ENCODE measurements around the gene ESYT2. TPM values are rescaled to one million over a fixed set of nuclear protein-coding genes. Genes with fewer than 3 reads are reported as not detected.

ESYT2 gene
- total and polyA plus RNA-seq, 7 donors: 27.5 to 63.4 (median 44.0) TPM

DNA sequence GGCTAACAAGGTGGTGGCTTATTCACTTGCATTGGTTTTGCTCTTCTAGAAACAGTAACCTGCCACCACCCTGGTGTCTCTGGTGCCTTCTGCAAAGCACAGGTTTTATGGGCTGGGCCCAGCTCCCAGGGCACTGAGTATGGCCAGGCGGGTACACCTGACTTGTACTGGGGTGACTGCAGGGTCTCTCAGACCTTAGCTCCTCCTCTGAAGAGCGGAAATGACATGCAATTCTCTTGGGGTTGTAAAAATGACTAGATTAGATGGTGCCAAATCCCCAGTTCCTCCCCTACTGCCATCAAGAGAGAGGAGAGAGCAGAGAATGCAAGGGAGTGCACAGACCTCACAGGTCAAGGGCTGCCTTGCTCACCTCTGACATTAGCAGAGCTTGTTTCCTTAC lies 14.7 kb downstream of the ESYT2 start:
- intact Hi-C loops (cut with DNase I): loop anchor here in 1 of 2 donors (5.0 kb wide), 1 partner anchor 32 kb away; no protein-coding TSS in a partner anchor
- no peak for ATAC-seq

DNA sequence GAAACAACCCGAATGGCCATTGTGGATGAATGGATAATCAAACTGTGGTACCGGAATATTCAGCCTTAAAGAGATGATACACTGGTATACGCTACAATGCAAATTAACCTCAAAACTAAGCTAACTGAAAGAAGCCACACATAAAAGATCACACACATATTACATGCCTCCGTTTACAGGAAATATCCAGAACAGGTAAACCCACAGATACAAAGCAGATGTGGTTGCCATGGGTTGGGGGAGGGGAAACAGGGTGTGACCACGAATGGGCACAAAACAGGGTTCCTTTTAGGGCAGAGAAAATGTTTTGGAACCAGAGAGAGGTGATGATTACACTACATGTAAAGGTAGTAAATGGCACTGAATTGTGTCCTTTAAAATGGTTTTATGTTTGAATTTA lies 16.6 kb downstream of the ESYT2 start:
- Histone ChIP-seq H3K4me3 (no peak overlapping the region), H3K27me3 (ENCODE audit: insufficient read depth in 3 of 3, low read length in 2 of 3) (no peaks in the 10 kb centered on the region), H3K4me1 (peaks cover 40% of the 10 kb centered on the region), H3K36me3 (ENCODE audit: insufficient read depth in 1 of 2, low read depth in 1 of 2) (peaks cover 0 to 6% of the 10 kb centered on the region in 2 donors), H3K9me3 (no peaks in the 10 kb centered on the region), H3K27ac (no peak overlapping the region)
- intact Hi-C loops (cut with DNase I): no loop called here
- TF ChIP-seq, protein P1, sequence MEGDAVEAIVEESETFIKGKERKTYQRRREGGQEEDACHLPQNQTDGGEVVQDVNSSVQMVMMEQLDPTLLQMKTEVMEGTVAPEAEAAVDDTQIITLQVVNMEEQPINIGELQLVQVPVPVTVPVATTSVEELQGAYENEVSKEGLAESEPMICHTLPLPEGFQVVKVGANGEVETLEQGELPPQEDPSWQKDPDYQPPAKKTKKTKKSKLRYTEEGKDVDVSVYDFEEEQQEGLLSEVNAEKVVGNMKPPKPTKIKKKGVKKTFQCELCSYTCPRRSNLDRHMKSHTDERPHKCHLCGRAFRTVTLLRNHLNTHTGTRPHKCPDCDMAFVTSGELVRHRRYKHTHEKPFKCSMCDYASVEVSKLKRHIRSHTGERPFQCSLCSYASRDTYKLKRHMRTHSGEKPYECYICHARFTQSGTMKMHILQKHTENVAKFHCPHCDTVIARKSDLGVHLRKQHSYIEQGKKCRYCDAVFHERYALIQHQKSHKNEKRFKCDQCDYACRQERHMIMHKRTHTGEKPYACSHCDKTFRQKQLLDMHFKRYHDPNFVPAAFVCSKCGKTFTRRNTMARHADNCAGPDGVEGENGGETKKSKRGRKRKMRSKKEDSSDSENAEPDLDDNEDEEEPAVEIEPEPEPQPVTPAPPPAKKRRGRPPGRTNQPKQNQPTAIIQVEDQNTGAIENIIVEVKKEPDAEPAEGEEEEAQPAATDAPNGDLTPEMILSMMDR (IDR thresholded peaks at IDR 0.05): no peak
- ATAC-seq (no peak), DNase-seq (no peak)
- WGBS, 3 donors: 87 to 91% (median 90%) methylated on average over 5 of the region's 5 CpGs

More for the DNA sequence above, 14.7 kb downstream of the ESYT2 start:
- TF ChIP-seq, protein P1 (IDR thresholded peaks at IDR 0.05): no peak
- 79 to 83% (median 80%) methylated on average over 2 of the region's 2 CpGs for WGBS, 3 donors
- H3K4me3 ChIP-seq: no peak overlapping the region
- H3K27me3 ChIP-seq (ENCODE audit: insufficient read depth in 3 of 3, low read length in 2 of 3): no peaks in the 10 kb centered on the region
- H3K27ac ChIP-seq: peak overlapping the region; percentile 95
- no peak for DNase-seq
- H3K36me3 ChIP-seq (ENCODE audit: insufficient read depth in 1 of 2, low read depth in 1 of 2): no peaks in the 10 kb centered on the region
- H3K9me3 ChIP-seq: no peaks in the 10 kb centered on the region
- peaks cover 58% of the 10 kb centered on the region for H3K4me1 ChIP-seq

DNA sequence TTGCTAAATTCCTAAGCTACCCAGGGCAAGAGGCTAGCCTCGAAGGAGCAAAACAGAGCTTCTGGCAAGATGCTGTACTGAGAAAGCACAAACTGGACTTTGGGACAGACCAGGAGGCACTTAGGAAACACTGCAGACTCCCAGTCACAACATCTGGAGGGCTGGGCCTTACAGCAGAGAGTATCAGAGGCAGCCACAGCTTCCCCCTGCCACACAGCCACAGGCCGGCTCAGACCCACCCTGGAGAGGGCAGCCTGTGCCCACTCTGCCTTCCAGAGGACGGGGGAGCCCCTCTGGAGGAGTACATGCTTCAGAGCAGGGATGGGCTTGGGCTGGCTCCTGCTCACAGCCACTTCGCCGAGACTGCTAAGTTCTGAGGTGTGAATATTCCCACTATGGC lies 17.4 kb downstream of the ESYT2 start:
- peaks cover 32% of the 10 kb centered on the region for H3K4me1 ChIP-seq
- WGBS, 3 donors: 72 to 73% (median 72%) methylated on average over 5 of the region's 5 CpGs
- TF ChIP-seq, protein P1 (IDR thresholded peaks at IDR 0.05): no peak
- intact Hi-C loops (cut with DNase I): no loop called here
- ATAC-seq: peak; percentile 20 to 57 (median 46)
- peaks cover 0 to 6% of the 10 kb centered on the region in 2 donors for H3K36me3 ChIP-seq (ENCODE audit: insufficient read depth in 1 of 2, low read depth in 1 of 2)
- H3K4me3 ChIP-seq: no peak overlapping the region
- DNase-seq: peak; percentile 20 to 64
- no peaks in the 10 kb centered on the region for H3K9me3 ChIP-seq
- H3K27me3 ChIP-seq (ENCODE audit: insufficient read depth in 3 of 3, low read length in 2 of 3): no peaks in the 10 kb centered on the region
- H3K27ac ChIP-seq: peak overlapping the region; percentile 60

DNA sequence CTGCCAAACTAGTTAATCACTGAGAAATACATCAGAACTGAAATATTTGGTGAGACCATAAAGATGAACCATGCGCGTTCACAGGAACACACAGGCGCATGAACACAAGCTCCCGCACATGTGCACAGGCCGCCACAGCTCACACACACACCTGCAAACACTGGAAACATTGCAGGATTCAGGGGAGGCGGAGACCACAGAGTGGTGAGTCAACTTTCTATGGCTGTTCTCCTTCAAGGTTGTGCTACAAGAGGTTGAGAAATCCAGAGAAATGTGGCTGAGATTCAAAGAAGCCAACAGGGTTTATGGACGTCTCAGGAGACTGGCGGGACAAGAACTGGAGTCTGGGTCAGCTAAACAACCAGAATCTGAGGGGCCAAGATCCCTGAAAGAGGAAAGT lies 17.8 kb downstream of the ESYT2 start:
- WGBS, 3 donors: 87 to 91% (median 89%) methylated on average over 8 of the region's 8 CpGs
- TF ChIP-seq, protein P1 (IDR thresholded peaks at IDR 0.05): no peak
- peak; percentile 53 to 80 (median 71) for ATAC-seq
- Histone ChIP-seq H3K36me3 (ENCODE audit: insufficient read depth in 1 of 2, low read depth in 1 of 2) (peaks cover 0 to 6% of the 10 kb centered on the region in 2 donors), H3K27ac (peak overlapping the region; percentile 60), H3K4me1 (peaks cover 27% of the 10 kb centered on the region), H3K9me3 (no peaks in the 10 kb centered on the region), H3K27me3 (ENCODE audit: insufficient read depth in 3 of 3, low read length in 2 of 3) (no peaks in the 10 kb centered on the region), H3K4me3 (no peak overlapping the region)
- peak; percentile 34 to 72 for DNase-seq
- intact Hi-C loops (cut with DNase I): no loop called here

DNA sequence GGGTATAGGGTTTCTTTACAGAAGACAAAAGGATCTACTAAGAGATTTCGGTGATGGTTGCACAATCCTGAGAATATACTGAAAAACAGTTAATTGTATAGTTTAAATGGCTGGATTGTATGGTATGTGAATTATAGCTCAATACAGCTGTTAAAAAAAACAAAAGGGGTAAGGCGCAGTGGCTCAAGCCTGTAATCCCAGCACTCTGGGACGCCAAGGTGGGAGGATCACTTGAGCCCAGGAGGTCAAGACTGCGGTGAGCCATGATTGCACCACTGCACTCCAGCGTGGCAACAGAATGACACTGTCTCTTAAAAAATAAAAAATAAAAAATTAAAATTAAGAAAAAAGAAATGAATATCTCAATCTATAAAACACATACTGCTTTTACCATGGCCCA lies 18.5 kb downstream of the ESYT2 start:
- Histone ChIP-seq H3K27me3 (ENCODE audit: insufficient read depth in 3 of 3, low read length in 2 of 3) (no peaks in the 10 kb centered on the region), H3K4me3 (no peak overlapping the region), H3K36me3 (ENCODE audit: insufficient read depth in 1 of 2, low read depth in 1 of 2) (peaks cover under 1 to 6% of the 10 kb centered on the region in 2 donors), H3K9me3 (no peaks in the 10 kb centered on the region), H3K27ac (peak overlapping the region; percentile 60), H3K4me1 (peaks cover 24% of the 10 kb centered on the region)
- intact Hi-C loops (cut with DNase I): no loop called here
- 88 to 94% (median 90%) methylated on average over 5 of the region's 5 CpGs for WGBS, 3 donors
- DNase-seq (peak in 1 of 2 donors; percentile 24), ATAC-seq (no peak)
- TF ChIP-seq, protein P1 (IDR thresholded peaks at IDR 0.05): no peak

Data from psoas muscle (tissue), 8 donors.